A172 (cell line): Measurements from ENCODE around the gene HDAC9. TPM values are rescaled to one million over a fixed set of nuclear protein-coding genes. Genes with fewer than 3 reads are reported as not detected.
A peak's percentile ranks its signal among the peaks of the same experiment; 100 is the strongest.

ENCODE experiments used
- DNase-seq: peaks from one replicate; pipeline ENCODE4 v3.0.0-alpha.2; 2015; ENCODE audit warnings: low spot score
- total RNA-seq: library from RNA; depleted of rRNA; stranded (reverse); fragments of >200 nt; shearing (Covaris generic); gene quantifications from 2 replicates; pipeline ENCODE4 v1.2.3, GENCODE V29; 2014

The HDAC9 gene
- total RNA-seq, 1 experiment from 2014 or later: 53.6 TPM

- peak; percentile 48 for DNase-seq
These were observed 63.0 kb downstream of the HDAC9 start for GRCh38 chr7:18558503-18558902.

- DNase-seq: no peak
These were observed 63.4 kb downstream of the HDAC9 start for GRCh38 chr7:18558910-18559309.

- DNase-seq: no peak
These were observed 64.2 kb downstream of the HDAC9 start for GRCh38 chr7:18559756-18560155.

- DNase-seq: no peak
These were observed 69.2 kb downstream of the HDAC9 start for GRCh38 chr7:18564779-18565178.

GRCh38 chr7:18565337-18565736 lies 69.8 kb downstream of the HDAC9 start:
- DNase-seq: no peak

- DNase-seq: no peak
These were observed 70.7 kb downstream of the HDAC9 start for GRCh38 chr7:18566205-18566604.

GRCh38 chr7:18566829-18567228 lies 71.3 kb downstream of the HDAC9 start:
- DNase-seq: no peak

GRCh38 chr7:18570441-18570840 lies 74.9 kb downstream of the HDAC9 start:
- no peak for DNase-seq

GRCh38 chr7:18570890-18571478 lies 75.4 kb downstream of the HDAC9 start:
- peak; percentile 71 for DNase-seq

- DNase-seq: no peak
These were observed 76.6 kb downstream of the HDAC9 start for GRCh38 chr7:18572154-18572553.

- DNase-seq: no peak
These were observed 77.3 kb downstream of the HDAC9 start for GRCh38 chr7:18572885-18573284.

- no peak for DNase-seq
These were observed 78.1 kb downstream of the HDAC9 start for GRCh38 chr7:18573410-18574234.

- DNase-seq: no peak
These were observed 78.6 kb downstream of the HDAC9 start for GRCh38 chr7:18574235-18574540.

- DNase-seq: no peak
These were observed 79.1 kb downstream of the HDAC9 start for GRCh38 chr7:18574676-18575075.

GRCh38 chr7:18575622-18576572 lies 80.3 kb downstream of the HDAC9 start:
- no peak for DNase-seq

- no peak for DNase-seq
These were observed 81.7 kb downstream of the HDAC9 start for GRCh38 chr7:18577096-18577771.

GRCh38 chr7:18579698-18580097 lies 84.1 kb downstream of the HDAC9 start:
- DNase-seq: no peak

- DNase-seq: no peak
These were observed 85.4 kb downstream of the HDAC9 start for GRCh38 chr7:18580950-18581349.

GRCh38 chr7:18583305-18583704 lies 87.8 kb downstream of the HDAC9 start:
- peak; percentile 70 for DNase-seq

GRCh38 chr7:18590241-18590640 lies 94.7 kb downstream of the HDAC9 start:
- no peak for DNase-seq

- peak; percentile 49 for DNase-seq
These were observed 95.3 kb downstream of the HDAC9 start for GRCh38 chr7:18590744-18591340.
